ENCODE data around the gene SPTBN5. TPM values are rescaled to one million over a fixed set of nuclear protein-coding genes. Genes with fewer than 3 reads are reported as not detected.

The SPTBN5 gene
- total RNA-seq, 4 donors from 2014 or later, result 1.3 to 3.3 (median 2.0) TPM

DNA sequence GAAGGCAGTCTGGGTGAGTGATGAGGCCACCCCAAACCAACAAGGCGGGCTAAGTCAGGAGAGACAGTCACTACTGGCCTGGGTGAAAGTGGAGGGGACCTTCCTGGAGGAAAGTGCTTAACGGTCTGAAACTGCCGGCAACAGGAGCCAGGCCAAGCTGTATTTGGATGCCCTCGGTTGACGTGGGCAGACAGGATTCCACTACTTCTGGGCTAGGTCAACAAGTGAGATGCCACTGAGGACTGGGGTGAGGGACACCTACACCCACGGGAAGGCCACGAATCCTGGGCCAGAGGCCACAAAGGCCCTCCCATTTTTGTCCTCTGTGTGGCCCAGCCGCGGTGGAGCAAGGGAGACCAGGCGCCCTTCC lies 12.3 kb downstream of the SPTBN5 start:
- intact Hi-C loops (cut with DNase I; ENCODE audit: low total_unique reads), result no loop called here
- no peak for DNase-seq (ENCODE audit: low spot score in 2 of 2)
- WGBS, 2 donors, result 39 to 44% methylated on average over 9 to 10 of the region's 10 CpGs
- no peak overlapping the region for H3K4me3 ChIP-seq (ENCODE audit: low read depth, poor library complexity, severe bottlenecking)
- TF ChIP-seq, protein P1, sequence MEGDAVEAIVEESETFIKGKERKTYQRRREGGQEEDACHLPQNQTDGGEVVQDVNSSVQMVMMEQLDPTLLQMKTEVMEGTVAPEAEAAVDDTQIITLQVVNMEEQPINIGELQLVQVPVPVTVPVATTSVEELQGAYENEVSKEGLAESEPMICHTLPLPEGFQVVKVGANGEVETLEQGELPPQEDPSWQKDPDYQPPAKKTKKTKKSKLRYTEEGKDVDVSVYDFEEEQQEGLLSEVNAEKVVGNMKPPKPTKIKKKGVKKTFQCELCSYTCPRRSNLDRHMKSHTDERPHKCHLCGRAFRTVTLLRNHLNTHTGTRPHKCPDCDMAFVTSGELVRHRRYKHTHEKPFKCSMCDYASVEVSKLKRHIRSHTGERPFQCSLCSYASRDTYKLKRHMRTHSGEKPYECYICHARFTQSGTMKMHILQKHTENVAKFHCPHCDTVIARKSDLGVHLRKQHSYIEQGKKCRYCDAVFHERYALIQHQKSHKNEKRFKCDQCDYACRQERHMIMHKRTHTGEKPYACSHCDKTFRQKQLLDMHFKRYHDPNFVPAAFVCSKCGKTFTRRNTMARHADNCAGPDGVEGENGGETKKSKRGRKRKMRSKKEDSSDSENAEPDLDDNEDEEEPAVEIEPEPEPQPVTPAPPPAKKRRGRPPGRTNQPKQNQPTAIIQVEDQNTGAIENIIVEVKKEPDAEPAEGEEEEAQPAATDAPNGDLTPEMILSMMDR (IDR thresholded peaks at IDR 0.05), result no peak
- TF ChIP-seq POLR2A (IDR thresholded peaks at IDR 0.05), result no peak

DNA sequence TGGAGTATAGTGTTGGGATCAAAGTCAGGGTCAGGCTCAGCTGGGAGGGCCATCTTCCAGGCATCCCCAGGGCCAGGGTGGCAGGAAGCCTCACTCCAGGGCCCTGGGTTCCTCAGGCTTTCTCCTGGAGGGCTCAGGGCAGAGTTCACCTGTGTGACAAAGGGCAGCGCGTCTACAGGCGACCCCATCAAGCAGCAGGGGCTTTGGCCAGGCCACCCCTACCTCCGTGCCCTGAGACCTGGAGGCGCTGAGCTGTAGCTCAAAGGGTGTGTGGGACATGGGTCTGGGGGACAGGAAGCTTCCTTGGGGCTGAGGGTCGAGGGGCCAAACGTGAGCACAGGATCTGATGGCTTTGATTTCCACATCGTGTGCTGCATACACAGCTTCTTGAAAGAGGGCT lies 12.8 kb downstream of the SPTBN5 start:
- no peak for DNase-seq (ENCODE audit: low spot score in 2 of 2)
- intact Hi-C loops (cut with DNase I; ENCODE audit: low total_unique reads), result no loop called here
- H3K4me3 ChIP-seq (ENCODE audit: low read depth, poor library complexity, severe bottlenecking), result no peak overlapping the region
- no peak for TF ChIP-seq POLR2A (IDR thresholded peaks at IDR 0.05)
- TF ChIP-seq, protein P1 (IDR thresholded peaks at IDR 0.05), result no peak
- 81 to 89% methylated on average over 8 of the region's 8 CpGs for WGBS, 2 donors

DNA sequence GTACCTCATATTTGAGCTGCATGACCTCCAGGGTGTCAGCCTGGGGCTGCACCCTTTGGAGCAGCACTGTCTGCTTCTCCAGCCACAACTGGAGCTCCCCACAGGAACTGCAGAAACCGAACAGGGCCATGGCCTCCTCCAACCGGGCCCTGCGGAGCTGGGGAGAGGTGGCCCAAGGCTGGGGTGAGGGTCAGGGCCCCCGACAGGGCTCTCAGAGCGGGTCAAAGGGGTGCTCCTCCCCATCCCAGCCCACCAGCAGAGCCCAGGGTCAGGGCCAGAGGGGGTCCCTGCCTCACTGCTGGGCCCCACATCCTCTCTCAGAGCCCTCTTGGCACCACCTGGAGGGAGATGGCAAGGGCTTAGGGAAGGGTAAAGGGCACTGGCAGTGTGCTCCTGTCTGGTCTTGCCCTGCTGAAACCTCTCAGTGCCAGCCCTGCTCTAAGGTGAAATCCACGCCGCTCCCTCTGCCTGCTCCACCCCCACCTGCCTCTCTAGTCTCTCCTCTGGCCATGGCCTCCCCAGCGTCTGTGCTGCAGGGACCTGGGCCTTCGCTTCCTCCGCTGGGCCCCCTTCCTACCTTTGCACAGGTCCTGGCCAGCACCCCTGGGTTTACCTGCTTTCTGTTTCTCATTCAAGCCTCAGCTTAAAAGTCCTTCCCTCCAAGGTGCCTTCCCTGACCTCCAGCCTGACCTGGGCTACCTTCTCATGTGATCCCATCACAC lies 13.5 kb downstream of the SPTBN5 start:
- DNase-seq (ENCODE audit: low spot score in 2 of 2), result no peak
- 80 to 90% methylated on average over 7 to 10 of the region's 10 CpGs for WGBS, 2 donors
- H3K4me3 ChIP-seq (ENCODE audit: low read depth, poor library complexity, severe bottlenecking), result no peak overlapping the region
- TF ChIP-seq POLR2A (IDR thresholded peaks at IDR 0.05), result no peak
- TF ChIP-seq, protein P1 (IDR thresholded peaks at IDR 0.05), result no peak
- intact Hi-C loops (cut with DNase I; ENCODE audit: low total_unique reads), result no loop called here

DNA sequence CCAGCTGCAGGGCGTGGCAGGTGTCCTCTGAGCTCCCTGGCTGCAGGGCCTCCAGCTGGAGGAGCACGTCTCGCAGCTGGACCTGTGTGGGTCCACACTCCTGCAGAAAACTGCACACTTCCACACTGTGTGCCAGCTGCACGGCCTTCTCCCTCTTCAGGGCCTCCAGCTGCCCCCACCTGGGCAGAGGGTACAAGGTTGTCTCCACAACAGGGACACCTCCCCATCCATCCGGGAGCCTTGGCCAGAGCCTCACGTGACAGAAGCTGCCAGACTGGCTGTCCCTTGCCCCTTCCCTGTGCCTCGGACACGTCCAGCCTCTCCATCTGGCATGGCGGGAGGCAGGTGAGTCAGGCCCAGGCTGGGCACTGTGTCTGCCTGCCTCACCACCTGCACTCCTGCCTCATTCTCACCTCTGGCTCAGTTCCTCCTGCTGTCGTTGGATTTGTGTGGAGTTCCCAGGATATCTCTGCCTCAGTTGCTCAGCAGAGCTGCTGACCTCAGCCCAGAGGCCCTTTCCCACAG lies 14.5 kb downstream of the SPTBN5 start:
- DNase-seq (ENCODE audit: low spot score in 2 of 2), result no peak
- intact Hi-C loops (cut with DNase I; ENCODE audit: low total_unique reads), result no loop called here
- 86 to 92% methylated on average over 10 of the region's 10 CpGs for WGBS, 2 donors
- H3K4me3 ChIP-seq (ENCODE audit: low read depth, poor library complexity, severe bottlenecking), result no peak overlapping the region
- TF ChIP-seq POLR2A (IDR thresholded peaks at IDR 0.05), result no peak

DNA sequence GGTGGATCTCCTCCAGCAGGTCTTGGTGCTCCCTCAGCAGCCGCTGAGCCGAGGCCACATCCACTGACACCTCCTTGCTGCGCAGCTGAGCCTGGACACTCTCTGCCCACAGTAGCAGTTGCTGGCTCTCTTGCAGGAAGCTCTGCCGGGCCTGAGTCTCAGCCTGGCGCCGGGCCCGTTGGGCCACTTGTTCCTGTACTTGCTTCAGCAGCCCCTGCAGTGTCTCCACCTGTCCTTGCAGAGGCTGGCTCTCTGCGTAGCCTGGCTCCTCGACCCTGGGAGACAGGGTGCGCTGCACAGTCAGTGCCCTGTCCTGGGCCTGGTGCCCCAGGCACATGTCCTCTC lies 15.5 kb downstream of the SPTBN5 start:
- TF ChIP-seq, protein P1 (IDR thresholded peaks at IDR 0.05), result no peak
- no peak for TF ChIP-seq POLR2A (IDR thresholded peaks at IDR 0.05)
- 46 to 70% methylated on average over 7 to 10 of the region's 10 CpGs for WGBS, 2 donors
- DNase-seq (ENCODE audit: low spot score in 2 of 2), result no peak
- H3K4me3 ChIP-seq (ENCODE audit: low read depth, poor library complexity, severe bottlenecking), result no peak overlapping the region
- intact Hi-C loops (cut with DNase I; ENCODE audit: low total_unique reads), result no loop called here

DNA sequence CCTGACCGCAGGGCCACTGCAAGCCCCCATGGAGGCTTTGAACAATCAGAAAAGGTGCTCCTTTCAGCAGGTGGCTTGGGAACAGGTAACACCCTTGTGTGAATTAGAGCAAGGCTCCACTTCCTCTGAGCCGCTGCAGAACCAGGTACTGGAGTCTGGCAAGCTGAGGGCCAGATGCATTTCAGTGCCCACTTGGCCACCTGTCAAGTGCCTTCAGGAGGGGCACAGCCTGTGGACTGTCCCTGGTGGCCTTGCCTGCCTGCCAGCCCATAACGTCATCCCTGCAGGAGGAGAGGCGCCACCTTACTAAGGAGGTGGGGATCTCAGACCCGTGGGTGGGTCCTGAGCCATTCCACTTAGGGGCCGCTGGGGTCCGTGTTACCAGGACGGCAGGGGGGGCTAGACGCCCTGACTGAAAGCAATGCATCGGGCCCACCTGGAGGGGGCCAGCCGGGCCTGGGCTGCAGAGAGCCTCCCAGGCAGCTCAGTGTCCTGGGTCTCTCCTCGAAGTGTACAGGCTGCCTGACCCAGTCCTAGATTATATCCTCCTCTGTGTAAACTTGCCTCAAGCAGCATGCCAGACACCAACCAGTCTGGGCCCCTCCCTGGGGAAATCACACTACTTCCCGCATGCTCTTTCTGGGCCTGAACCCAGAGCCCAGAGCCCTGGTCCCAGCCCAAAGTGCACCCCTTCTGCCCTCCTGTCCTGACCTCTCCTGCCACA lies 16.1 kb downstream of the SPTBN5 start:
- no peak for DNase-seq (ENCODE audit: low spot score in 2 of 2)
- H3K4me3 ChIP-seq (ENCODE audit: low read depth, poor library complexity, severe bottlenecking), result no peak overlapping the region
- TF ChIP-seq, protein P1 (IDR thresholded peaks at IDR 0.05), result no peak
- TF ChIP-seq POLR2A (IDR thresholded peaks at IDR 0.05), result no peak
- intact Hi-C loops (cut with DNase I; ENCODE audit: low total_unique reads), result no loop called here
- 74 to 82% methylated on average over 6 to 10 of the region's 13 CpGs for WGBS, 2 donors
